GM18870 (cell line): ENCODE data around the gene PATJ.
"Not testable (repeated sequence)": the region's sequence is repeated elsewhere in the genome, so short reads cannot be mapped to it uniquely, and the experiment has no call there.

Experiments
- ATAC-seq: cut with Tn5 transposase; IDR thresholded peaks from one replicate; pipeline ENCODE4 v1.9.1; 2021; ENCODE audit warnings: moderate library complexity; ENCODE audit not compliant: unreplicated experiment

PATJ gene

GRCh38 chr1:62198069-62198780 lies 455.9 kb downstream of the PATJ start:
- ATAC-seq: no peak

DNA sequence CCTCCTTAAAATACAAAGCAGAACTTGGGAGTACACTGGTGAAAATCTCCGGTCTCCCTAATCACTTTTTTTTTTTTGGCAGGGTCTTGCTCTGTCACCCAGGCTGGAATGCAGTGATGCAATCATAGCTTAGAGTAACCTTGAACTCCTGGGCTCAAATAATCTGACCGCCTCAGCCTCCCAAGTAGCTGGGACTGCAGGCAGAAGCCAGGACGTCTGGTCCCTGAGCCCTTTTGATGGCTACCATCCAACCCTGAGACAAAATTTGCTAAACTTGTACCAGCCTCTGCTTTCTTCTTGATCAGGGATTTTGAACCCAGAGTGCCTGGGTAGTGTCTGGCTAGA lies 456.5 kb downstream of the PATJ start:
- no peak for ATAC-seq

- no peak for ATAC-seq
Observed at GRCh38 chr1:62207187-62207586, 464.9 kb downstream of the PATJ start.

DNA sequence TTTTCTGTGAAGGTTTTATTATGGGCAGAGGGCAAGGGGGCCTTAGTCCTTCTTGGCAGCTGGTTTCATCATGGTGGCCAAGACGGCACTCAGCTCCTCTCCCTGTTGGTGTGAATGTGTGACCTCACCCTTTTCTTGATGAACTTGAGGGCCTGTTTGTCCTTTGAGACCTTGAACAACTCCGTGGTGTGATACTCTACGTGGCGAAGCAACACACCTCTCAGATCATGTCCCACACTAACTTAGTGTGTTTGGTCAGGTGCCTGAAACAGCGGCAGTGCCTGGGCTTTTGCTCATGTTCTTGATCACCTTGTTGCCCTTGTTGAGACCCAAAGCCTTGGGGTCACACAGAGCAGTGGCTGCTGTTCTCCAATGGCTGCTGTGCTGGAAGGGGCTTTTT lies 465.8 kb downstream of the PATJ start:
- ATAC-seq: no peak

GRCh38 chr1:62208970-62209369 lies 466.7 kb downstream of the PATJ start:
- no peak for ATAC-seq

DNA sequence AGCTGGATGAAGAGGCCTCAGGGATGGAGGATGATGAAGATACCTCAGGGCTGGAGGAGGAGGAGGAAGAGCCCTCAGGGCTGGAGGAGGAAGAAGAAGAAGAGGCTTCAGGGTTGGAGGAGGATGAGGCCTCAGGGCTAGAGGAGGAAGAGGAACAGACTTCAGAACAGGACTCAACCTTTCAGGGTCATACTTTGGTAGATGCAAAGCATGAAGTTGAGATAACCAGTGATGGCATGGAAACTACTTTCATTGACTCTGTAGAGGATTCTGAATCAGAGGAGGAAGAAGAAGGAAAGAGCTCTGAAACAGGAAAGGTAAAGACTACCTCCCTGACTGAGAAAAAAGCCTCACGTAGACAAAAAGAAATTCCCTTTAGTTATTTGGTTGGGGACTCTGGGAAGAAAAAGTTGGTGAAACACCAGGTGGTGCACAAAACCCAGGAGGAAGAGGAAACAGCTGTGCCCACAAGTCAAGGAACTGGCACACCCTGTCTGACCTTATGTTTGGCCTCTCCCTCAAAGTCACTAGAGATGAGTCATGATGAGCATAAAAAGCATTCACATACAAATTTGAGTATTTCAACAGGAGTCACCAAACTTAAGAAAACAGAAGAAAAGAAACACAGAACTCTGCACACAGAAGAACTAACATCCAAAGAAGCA lies 467.8 kb downstream of the PATJ start:
- ATAC-seq: no peak

DNA sequence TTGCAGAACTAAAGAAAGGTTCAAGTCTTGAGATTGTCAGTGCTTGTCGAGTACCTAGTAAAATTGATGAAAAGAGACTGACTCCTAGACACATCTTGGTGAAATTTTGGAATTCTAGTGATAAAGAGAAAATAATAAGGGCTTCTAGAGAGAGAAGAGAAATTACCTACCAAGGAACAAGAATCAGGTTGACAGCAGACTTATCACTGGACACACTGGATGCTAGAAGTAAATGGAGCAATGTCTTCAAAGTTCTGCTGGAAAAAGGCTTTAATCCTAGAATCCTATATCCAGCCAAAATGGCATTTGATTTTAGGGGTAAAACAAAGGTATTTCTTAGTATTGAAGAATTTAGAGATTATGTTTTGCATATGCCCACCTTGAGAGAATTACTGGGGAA lies 468.7 kb downstream of the PATJ start:
- no peak for ATAC-seq

- no peak for ATAC-seq
Observed at GRCh38 chr1:62212411-62212810, 470.1 kb downstream of the PATJ start.

DNA sequence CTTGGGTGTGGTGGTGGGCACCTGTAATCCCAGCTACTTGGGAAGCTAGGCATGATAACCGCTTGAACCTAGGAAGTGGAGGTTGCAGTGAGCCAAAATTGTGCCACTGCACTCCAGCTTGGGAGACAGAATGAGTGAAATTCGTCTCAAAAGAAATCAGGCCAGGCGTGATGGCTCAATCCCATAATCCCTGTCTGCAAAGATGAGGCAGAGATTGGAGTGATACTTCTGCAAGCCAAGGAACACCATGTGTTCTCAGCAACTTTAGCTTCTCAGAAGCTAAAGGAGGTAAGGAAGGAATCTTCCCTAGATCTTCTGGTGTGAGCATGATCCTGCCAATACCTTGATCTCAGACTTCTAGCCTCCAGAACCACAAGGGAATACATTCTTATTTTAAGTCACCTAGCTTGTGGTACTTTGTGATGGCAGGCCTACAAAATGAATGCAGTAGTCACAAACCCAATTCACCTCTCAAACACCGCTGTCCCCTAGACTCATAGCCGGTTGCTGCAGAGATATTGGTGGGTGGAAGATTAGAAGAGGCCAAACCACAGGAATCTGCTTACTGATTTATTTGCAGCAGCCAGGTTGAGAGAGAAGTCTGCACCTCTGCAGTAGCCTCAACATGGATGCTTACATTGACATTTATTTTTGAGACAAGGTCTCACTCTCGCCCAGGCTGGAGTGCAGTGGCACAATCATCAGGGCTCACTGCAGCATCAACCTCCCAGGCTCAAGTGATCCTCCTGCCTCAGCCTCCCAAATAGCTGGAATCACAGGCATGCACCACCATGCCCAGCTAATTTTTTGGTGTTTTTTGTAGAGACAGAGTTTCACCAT lies 471.0 kb downstream of the PATJ start:
- ATAC-seq: no peak

DNA sequence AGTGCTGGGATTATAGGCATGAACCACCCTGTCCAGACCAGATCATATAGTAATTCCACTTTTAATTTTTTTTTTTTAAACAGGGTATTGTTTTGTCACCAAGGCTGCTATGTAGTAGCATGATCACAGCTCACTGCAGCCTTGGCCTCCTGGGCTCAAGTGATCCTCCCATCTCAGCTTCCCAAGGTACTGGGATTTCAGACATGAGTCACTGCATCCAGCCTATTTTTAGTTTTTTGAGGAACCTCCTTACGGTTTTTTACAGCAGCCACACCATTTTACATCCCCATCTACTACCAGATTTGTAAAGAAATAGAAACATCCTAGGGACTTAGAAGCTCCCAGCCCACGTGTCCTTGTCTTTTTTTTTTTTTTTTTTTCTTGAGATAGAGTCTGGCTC lies 476.3 kb downstream of the PATJ start:
- no peak for ATAC-seq

DNA sequence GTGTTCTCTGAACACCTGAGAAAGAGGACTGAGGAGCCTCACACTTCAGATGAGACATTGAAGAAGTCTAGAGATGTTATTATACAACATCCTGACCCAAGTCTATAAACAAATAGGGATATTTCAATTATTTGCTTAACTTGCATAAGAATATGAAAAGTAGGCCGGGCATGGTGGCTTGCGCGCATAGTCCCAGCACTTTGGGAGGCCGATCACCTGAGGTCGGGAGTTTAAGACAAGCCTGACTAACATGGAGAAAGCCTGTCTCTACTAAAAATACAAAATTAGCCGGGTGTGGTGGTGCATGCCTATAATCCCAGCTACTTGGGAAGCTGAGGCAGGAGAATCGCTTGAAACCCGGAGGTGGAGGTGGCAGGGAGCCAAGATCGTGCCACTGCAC lies 478.2 kb downstream of the PATJ start:
- ATAC-seq: not testable (repeated sequence)

- ATAC-seq: no peak
Observed at GRCh38 chr1:62221171-62221570, 478.9 kb downstream of the PATJ start.

- ATAC-seq: no peak
Observed at GRCh38 chr1:62222321-62222720, 480.0 kb downstream of the PATJ start.

DNA sequence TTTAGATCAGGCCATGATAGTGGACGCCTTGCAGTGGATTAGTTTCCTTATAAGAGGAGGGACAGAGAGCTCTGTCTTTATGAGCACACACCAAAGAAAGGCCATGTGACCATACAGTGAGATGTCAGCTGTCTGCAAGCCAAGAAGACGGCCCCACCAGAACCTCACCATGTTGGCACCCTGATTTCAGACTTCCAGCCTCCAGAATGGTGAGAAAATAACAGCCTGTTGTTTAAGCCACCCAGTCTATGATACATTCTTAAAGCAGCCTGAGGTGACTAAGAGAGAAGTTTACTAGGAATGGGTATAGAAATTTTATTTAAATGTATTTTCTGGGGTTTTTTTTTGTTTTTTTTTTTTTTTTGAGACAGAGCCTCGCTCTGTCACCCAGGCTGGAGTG lies 481.9 kb downstream of the PATJ start:
- no peak for ATAC-seq

GRCh38 chr1:62227496-62227895 lies 485.2 kb downstream of the PATJ start:
- no peak for ATAC-seq
